ENCODE data around the gene PLEKHG3. TPM values are rescaled to one million over a fixed set of nuclear protein-coding genes. Genes with fewer than 3 reads are reported as not detected.
"Not testable (repeated sequence)": the region's sequence is repeated elsewhere in the genome, so short reads cannot be mapped to it uniquely, and the experiment has no call there.

PLEKHG3 gene
- total RNA-seq, 2 donors from 2014 or later: 57.8 to 69.7 TPM

DNA sequence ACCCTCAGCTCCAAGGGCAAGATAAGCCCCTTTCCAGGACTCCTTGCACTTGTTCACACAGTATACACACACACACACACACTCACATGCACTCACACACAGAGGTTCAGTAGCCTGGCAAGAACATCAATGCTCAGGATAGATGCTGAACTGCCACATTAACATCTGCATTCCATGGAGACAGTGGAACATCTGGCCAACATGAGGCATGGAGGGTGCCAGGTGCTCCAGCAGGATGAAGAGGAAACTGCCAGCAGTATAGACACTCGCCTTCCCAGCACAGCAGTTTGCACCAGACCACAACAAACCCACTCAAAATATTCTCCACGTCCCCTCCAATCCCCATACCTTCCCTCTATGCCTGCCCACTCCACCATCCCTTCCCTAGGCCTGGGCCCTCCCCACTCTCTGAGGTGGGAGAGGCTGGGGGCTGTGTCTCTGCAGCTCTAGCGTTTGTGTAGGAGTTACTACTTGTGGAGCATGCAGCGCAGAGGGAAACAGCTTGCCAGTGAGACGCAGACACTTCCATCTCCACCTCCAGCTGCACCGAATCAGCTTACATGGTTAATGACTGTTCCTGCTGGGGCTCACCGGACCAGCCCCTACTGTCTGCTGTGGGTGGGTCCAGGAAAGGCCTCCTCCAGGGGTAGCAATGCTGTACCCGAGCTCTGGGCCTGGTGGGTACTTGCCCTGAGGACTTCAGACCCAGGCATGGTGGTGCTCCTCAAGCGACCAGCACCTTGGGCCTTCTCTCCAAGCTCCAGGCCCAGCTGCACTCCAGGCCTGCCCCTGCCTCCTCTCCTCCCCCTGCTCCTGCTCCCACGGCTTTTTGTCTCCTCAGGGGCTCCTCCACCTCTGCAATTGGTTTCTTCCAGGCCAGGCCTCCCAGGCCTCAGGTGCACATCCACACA is 18.6 kb upstream of the PLEKHG3 start:
- intact Hi-C loops (cut with DNase I): no loop called here
- WGBS: 53% methylated on average over 10 of the region's 10 CpGs
- no peak overlapping the region for H3K4me3 ChIP-seq
- TF ChIP-seq POLR2A (IDR thresholded peaks at IDR 0.05): no peak
- no peak for TF ChIP-seq POLR2AphosphoS5 (IDR thresholded peaks at IDR 0.05)
- TF ChIP-seq, protein P1, sequence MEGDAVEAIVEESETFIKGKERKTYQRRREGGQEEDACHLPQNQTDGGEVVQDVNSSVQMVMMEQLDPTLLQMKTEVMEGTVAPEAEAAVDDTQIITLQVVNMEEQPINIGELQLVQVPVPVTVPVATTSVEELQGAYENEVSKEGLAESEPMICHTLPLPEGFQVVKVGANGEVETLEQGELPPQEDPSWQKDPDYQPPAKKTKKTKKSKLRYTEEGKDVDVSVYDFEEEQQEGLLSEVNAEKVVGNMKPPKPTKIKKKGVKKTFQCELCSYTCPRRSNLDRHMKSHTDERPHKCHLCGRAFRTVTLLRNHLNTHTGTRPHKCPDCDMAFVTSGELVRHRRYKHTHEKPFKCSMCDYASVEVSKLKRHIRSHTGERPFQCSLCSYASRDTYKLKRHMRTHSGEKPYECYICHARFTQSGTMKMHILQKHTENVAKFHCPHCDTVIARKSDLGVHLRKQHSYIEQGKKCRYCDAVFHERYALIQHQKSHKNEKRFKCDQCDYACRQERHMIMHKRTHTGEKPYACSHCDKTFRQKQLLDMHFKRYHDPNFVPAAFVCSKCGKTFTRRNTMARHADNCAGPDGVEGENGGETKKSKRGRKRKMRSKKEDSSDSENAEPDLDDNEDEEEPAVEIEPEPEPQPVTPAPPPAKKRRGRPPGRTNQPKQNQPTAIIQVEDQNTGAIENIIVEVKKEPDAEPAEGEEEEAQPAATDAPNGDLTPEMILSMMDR (IDR thresholded peaks at IDR 0.05): no peak
- H3K36me3 ChIP-seq: no peaks in the 10 kb centered on the region
- no peak for DNase-seq (ENCODE audit: low spot score)
- H3K27me3 ChIP-seq (replicated peaks; ENCODE audit: insufficient read depth): no peaks in the 10 kb centered on the region
- no peaks in the 10 kb centered on the region for H3K4me1 ChIP-seq (replicated peaks)
- H3K27ac ChIP-seq: no peak overlapping the region
- H3K9me3 ChIP-seq: no peaks in the 10 kb centered on the region

DNA sequence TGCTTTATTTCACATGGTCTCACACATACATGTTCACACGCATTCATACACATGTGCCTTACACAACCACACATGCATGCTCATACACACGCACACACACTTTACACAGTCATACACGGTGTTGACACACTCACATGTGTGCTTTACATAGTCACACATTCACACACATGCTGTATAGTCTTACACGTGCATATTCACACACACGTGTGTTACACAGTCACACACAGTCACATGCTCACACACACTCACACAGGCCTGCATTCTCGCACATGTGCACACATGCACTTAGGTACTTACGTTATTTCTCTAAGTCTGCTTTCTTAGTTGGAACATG is 18.0 kb upstream of the PLEKHG3 start:
- intact Hi-C loops (cut with DNase I): no loop called here
- no peak for DNase-seq (ENCODE audit: low spot score)
- no peaks in the 10 kb centered on the region for H3K4me1 ChIP-seq (replicated peaks)
- no peak overlapping the region for H3K27ac ChIP-seq
- TF ChIP-seq, protein P1 (IDR thresholded peaks at IDR 0.05): no peak
- TF ChIP-seq POLR2AphosphoS5 (IDR thresholded peaks at IDR 0.05) (no peak), POLR2A (IDR thresholded peaks at IDR 0.05) (no peak)
- H3K27me3 ChIP-seq (replicated peaks; ENCODE audit: insufficient read depth): no peaks in the 10 kb centered on the region
- no peaks in the 10 kb centered on the region for H3K9me3 ChIP-seq
- H3K36me3 ChIP-seq: no peaks in the 10 kb centered on the region
- 88% methylated on average over 7 of the region's 7 CpGs for WGBS
- H3K4me3 ChIP-seq: no peak overlapping the region

DNA sequence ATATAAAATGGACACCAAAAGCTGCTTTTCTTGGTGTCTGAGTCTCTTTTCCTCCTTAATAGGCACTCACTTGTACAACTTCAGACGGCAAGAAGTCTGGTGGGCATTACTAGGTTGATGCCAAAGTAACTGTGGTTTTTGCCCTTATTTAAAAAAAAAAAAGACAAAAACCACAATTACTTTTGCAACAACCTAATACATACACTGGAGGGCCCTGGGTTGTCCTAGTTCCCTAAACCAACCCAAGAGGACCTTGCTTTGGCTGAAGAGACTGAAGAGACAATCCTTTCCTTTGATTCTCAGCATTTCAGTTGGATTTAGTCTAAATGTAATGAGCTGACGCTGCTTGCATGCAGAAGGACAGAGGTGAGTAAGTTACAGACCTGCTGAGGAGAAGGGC is 16.2 kb upstream of the PLEKHG3 start:
- intact Hi-C loops (cut with DNase I): no loop called here
- DNase-seq (ENCODE audit: low spot score): no peak
- TF ChIP-seq POLR2A (IDR thresholded peaks at IDR 0.05) (no peak), POLR2AphosphoS5 (IDR thresholded peaks at IDR 0.05) (no peak)
- TF ChIP-seq, protein P1 (IDR thresholded peaks at IDR 0.05): no peak

DNA sequence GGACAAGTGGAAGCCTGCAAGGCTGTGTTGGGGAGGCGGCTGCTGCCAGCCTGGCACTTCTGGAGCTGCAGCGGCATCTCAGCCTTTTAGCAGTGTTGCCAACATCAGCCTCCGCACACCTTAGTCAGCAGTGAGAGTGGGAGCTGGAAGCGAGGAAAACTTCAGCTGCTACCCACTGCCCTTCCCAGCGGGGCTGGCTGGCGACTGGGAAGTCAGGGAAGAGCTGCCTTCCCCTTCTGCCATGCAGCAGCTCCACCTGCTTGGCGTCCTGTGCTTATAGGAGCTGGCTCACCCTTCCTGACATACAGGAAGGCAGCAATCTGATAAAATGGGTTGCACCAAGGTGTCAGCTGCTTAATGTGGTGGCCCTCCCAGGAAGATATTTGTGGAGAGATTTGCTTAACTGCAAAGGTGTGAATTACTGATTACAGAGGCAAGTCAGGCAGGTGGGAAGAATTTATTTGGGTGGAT is 15.4 kb upstream of the PLEKHG3 start:
- TF ChIP-seq POLR2A (IDR thresholded peaks at IDR 0.05) (no peak), POLR2AphosphoS5 (IDR thresholded peaks at IDR 0.05) (no peak)
- TF ChIP-seq, protein P1 (IDR thresholded peaks at IDR 0.05): no peak
- H3K27ac ChIP-seq: no peak overlapping the region
- no peaks in the 10 kb centered on the region for H3K36me3 ChIP-seq
- H3K9me3 ChIP-seq: no peaks in the 10 kb centered on the region
- H3K4me1 ChIP-seq (replicated peaks): no peaks in the 10 kb centered on the region
- H3K4me3 ChIP-seq: no peak overlapping the region
- intact Hi-C loops (cut with DNase I): no loop called here
- no peaks in the 10 kb centered on the region for H3K27me3 ChIP-seq (replicated peaks; ENCODE audit: insufficient read depth)
- no peak for DNase-seq (ENCODE audit: low spot score)
- WGBS: 40% methylated on average over 7 of the region's 7 CpGs

More for the DNA sequence above, 16.2 kb upstream of the PLEKHG3 start:
- WGBS: 90% methylated on average over 2 of the region's 2 CpGs
- Histone ChIP-seq H3K9me3 (no peaks in the 10 kb centered on the region), H3K27me3 (replicated peaks; ENCODE audit: insufficient read depth) (no peaks in the 10 kb centered on the region), H3K4me3 (no peak overlapping the region), H3K36me3 (no peaks in the 10 kb centered on the region), H3K27ac (no peak overlapping the region), H3K4me1 (replicated peaks) (no peaks in the 10 kb centered on the region)

DNA sequence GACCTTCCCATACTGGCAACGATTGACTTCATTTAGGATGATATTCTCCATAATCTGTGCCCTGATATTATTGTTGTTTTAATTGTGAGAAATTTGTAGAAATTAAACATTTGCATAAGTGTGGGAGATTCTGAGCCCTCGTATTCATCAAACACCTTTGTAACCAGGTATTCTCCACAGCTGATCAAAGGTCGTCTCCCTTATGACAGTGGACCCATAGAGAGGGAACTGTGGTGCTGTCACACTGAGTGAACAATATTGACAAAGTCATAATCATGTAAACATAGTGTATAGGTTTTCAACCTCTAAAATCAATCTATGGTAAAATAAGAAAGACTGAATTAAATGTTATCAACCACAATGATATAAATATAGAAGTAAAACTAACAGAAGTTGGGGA is 14.9 kb upstream of the PLEKHG3 start:
- DNase-seq (ENCODE audit: low spot score): no peak
- 64% methylated on average over 3 of the region's 3 CpGs for WGBS
- H3K9me3 ChIP-seq: no peaks in the 10 kb centered on the region
- TF ChIP-seq POLR2A (IDR thresholded peaks at IDR 0.05) (no peak), POLR2AphosphoS5 (IDR thresholded peaks at IDR 0.05) (no peak)
- TF ChIP-seq, protein P1 (IDR thresholded peaks at IDR 0.05): no peak
- no peaks in the 10 kb centered on the region for H3K4me1 ChIP-seq (replicated peaks)
- H3K27me3 ChIP-seq (replicated peaks; ENCODE audit: insufficient read depth): no peaks in the 10 kb centered on the region
- H3K4me3 ChIP-seq: no peak overlapping the region
- intact Hi-C loops (cut with DNase I): no loop called here
- H3K36me3 ChIP-seq: no peaks in the 10 kb centered on the region
- H3K27ac ChIP-seq: no peak overlapping the region

DNA sequence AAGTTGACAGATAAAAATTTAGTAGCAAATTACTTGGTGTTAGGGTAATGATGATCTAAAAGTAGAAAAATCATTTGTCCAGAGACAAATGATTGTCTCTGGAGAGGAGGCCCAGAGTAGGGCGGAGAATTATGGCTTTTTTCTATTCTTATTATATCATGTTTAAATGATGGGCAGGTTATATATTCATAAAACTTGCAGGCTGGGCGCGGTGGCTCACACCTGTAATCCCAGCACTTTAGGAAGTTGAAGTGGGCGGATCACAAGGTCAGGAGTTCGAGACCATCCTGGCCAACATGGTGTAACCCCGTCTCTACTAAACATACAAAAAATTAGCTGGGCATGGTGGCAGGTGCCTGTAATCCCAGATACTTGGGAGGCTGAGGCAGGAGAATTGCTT is 13.6 kb upstream of the PLEKHG3 start:
- H3K27ac ChIP-seq; H3K4me3 ChIP-seq; DNase-seq (ENCODE audit: low spot score); intact Hi-C loops (cut with DNase I); H3K27me3 ChIP-seq (replicated peaks; ENCODE audit: insufficient read depth); H3K9me3 ChIP-seq; H3K4me1 ChIP-seq (replicated peaks); H3K36me3 ChIP-seq: not testable (repeated sequence)
- WGBS: 91% methylated on average over 6 of the region's 6 CpGs
